Measurements from ENCODE around the gene VASH2. TPM values are rescaled to one million over a fixed set of nuclear protein-coding genes. Genes with fewer than 3 reads are reported as not detected.
A peak's percentile ranks its signal among the peaks of the same experiment; 100 is the strongest.
"Not testable (repeated sequence)": the region's sequence is repeated elsewhere in the genome, so short reads cannot be mapped to it uniquely, and the experiment has no call there.

VASH2 gene
- total RNA-seq, result 1 to 10 TPM in 1 of 4 donors, not detected in 3; 1.5 TPM

GRCh38 chr1:212950243-212951125 lies at the start of gene VASH2:
Gene VASH2 (plus strand): TSS chr1:212950541. CDS start chr1:212951543, 1,002 bp downstream.
- H3K4me3 ChIP-seq, result peak within 1 kb of the TSS; percentile 33 to 70 (median 64)
- TF ChIP-seq POLR2A (IDR thresholded peaks at IDR 0.05), result peak in 1 of 2 donors; percentile 26
- TF ChIP-seq CTCF (IDR thresholded peaks at IDR 0.05 in 4 of 5, conservative IDR thresholded peaks at IDR 0.05 in 1 of 5), result no peak
- H3K27ac ChIP-seq, result no peak within 1 kb of the TSS
- peak; percentile 78 to 85 for ATAC-seq
- H3K27me3 ChIP-seq, result peaks cover 0 to 3% (median 0%) of the 10 kb centered on the region in 3 donors
- peaks cover 16 to 19% of the 10 kb centered on the region in 2 donors for H3K4me1 ChIP-seq
- in situ Hi-C loops (cut with MboI; ENCODE audit: low sequenced_read_pairs in 4 of 4), result no loop called here
- peak; percentile 67 to 68 for DNase-seq
- H3K36me3 ChIP-seq, result no peaks in the 10 kb centered on the region
- intact Hi-C loops (cut with DNase I; ENCODE audit: low total_unique reads), result no loop called here
- H3K9me3 ChIP-seq, result no peaks in the 10 kb centered on the region

- Histone ChIP-seq H3K27me3 (no peaks in the 10 kb centered on the region), H3K36me3 (peaks cover 0 to 11% of the 10 kb centered on the region in 2 donors), H3K27ac (no peak overlapping the region), H3K4me1 (no peaks in the 10 kb centered on the region), H3K4me3 (no peak overlapping the region), H3K9me3 (peaks cover 0 to 21% (median 0%) of the 10 kb centered on the region in 3 donors)
- intact Hi-C loops (cut with DNase I; ENCODE audit: low total_unique reads) (no loop called here), in situ Hi-C loops (cut with MboI; ENCODE audit: low sequenced_read_pairs in 4 of 4) (no loop called here)
- ATAC-seq (no peak), DNase-seq (no peak)
- TF ChIP-seq POLR2A (IDR thresholded peaks at IDR 0.05), result no peak
- TF ChIP-seq CTCF (IDR thresholded peaks at IDR 0.05 in 4 of 5, conservative IDR thresholded peaks at IDR 0.05 in 1 of 5), result no peak
Measured at GRCh38 chr1:212901290-212901689, 49.1 kb upstream of the VASH2 start.

DNA sequence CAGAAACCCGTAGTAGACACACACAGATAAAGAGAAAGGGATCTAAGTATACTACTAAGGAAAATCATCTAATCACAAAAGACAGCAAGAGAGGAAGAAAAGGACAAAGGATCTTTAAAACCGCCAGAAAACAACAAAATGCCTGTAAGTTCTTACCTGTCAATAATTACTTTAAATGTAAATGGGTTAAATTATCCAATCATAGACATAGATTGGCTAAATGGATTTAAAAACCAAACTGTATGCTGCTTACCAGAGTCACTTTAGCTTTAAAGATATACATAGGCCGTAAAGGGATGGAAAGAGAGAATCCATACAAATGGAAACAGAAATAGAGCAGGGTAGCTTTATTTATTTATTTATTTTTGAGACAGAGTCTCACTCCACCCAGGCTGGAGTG lies 48.3 kb upstream of the VASH2 start:
- peaks cover 0 to 9% of the 10 kb centered on the region in 2 donors for H3K36me3 ChIP-seq
- DNase-seq, result no peak
- no peak overlapping the region for H3K4me3 ChIP-seq
- no peaks in the 10 kb centered on the region for H3K4me1 ChIP-seq
- intact Hi-C loops (cut with DNase I; ENCODE audit: low total_unique reads) (no loop called here), in situ Hi-C loops (cut with MboI; ENCODE audit: low sequenced_read_pairs in 4 of 4) (no loop called here)
- H3K27ac ChIP-seq, result no peak overlapping the region
- H3K9me3 ChIP-seq, result peaks cover 0 to 21% (median 0%) of the 10 kb centered on the region in 3 donors
- no peaks in the 10 kb centered on the region for H3K27me3 ChIP-seq
- TF ChIP-seq CTCF (IDR thresholded peaks at IDR 0.05 in 4 of 5, conservative IDR thresholded peaks at IDR 0.05 in 1 of 5) (no peak), POLR2A (IDR thresholded peaks at IDR 0.05) (no peak)
- no peak for ATAC-seq

- no peak for TF ChIP-seq CTCF (IDR thresholded peaks at IDR 0.05 in 4 of 5, conservative IDR thresholded peaks at IDR 0.05 in 1 of 5)
- TF ChIP-seq POLR2A (IDR thresholded peaks at IDR 0.05), result no peak
- Histone ChIP-seq H3K36me3 (peaks cover 0 to 9% of the 10 kb centered on the region in 2 donors), H3K9me3 (peaks cover 0 to 21% (median 0%) of the 10 kb centered on the region in 3 donors), H3K27ac (no peak overlapping the region), H3K4me3 (no peak overlapping the region), H3K4me1 (no peaks in the 10 kb centered on the region), H3K27me3 (no peaks in the 10 kb centered on the region)
- in situ Hi-C loops (cut with MboI; ENCODE audit: low sequenced_read_pairs in 4 of 4), result no loop called here
- no peak for ATAC-seq
- intact Hi-C loops (cut with DNase I; ENCODE audit: low total_unique reads), result no loop called here
- no peak for DNase-seq
Measured at GRCh38 chr1:212903664-212904063, 46.7 kb upstream of the VASH2 start.

DNA sequence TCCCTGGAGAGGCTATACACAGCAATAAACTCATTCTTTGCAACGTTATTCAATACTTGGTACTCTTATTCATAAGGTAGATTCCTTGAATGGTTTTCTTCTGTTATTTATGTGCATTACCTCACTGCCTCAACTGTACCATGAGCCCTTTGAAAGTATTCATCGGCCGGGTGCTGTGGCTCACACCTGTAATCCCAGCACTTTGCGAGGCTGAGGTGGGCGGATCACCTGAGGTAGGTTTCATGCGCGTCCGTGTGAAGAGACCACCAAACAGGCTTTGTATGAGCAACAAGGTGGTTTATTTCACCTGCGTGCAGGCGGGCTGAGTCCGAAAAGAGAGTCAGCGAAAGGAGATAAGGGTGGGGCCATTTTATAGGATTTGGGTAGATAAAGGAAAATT lies 42.3 kb upstream of the VASH2 start:
- ATAC-seq; H3K4me1 ChIP-seq; H3K36me3 ChIP-seq; H3K4me3 ChIP-seq; H3K27ac ChIP-seq; H3K9me3 ChIP-seq; intact Hi-C loops (cut with DNase I; ENCODE audit: low total_unique reads); in situ Hi-C loops (cut with MboI; ENCODE audit: low sequenced_read_pairs in 4 of 4); DNase-seq; H3K27me3 ChIP-seq: not testable (repeated sequence)

Measured in gastrocnemius medialis (tissue), 4 donors.